ENCODE measurements around the gene DIAPH2.

DNA sequence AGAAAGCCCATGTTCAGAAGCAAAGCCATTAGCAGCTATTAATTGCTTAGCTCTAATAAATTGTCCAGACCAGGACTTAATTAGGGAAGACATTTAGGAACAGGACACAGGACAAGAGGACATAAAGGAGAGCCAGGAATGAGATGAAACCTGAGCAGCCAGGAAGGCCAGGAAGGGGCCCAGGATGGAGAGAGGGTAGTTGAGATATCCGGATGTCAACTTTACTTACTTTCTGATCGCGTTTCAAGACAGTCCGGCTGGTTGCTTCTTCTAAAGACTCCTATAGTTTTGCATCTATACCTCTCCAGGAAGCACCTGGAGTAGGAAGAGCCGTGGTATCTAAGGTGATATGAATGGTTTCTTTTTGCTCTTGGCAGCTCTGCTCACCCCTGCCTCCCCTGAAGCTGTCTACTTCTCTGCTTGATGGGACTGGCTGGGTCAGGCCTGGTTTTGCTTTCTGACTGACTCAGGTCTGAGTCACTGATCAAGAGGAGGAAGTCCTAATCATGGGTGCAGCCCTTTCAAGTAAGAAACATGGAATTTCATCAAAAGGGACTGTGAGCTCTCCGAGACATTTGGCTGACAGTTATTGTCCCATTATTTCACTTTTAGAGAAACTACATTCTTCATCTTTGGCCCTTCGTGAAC is 932.4 kb downstream of the DIAPH2 start:
- TF ChIP-seq, protein P1, sequence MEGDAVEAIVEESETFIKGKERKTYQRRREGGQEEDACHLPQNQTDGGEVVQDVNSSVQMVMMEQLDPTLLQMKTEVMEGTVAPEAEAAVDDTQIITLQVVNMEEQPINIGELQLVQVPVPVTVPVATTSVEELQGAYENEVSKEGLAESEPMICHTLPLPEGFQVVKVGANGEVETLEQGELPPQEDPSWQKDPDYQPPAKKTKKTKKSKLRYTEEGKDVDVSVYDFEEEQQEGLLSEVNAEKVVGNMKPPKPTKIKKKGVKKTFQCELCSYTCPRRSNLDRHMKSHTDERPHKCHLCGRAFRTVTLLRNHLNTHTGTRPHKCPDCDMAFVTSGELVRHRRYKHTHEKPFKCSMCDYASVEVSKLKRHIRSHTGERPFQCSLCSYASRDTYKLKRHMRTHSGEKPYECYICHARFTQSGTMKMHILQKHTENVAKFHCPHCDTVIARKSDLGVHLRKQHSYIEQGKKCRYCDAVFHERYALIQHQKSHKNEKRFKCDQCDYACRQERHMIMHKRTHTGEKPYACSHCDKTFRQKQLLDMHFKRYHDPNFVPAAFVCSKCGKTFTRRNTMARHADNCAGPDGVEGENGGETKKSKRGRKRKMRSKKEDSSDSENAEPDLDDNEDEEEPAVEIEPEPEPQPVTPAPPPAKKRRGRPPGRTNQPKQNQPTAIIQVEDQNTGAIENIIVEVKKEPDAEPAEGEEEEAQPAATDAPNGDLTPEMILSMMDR (IDR thresholded peaks at IDR 0.05): no peak
- TF ChIP-seq POLR2AphosphoS5 (IDR thresholded peaks at IDR 0.05): no peak
